ENCODE measurements around the gene WDFY4. TPM values are rescaled to one million over a fixed set of nuclear protein-coding genes. Genes with fewer than 3 reads are reported as not detected.

The WDFY4 gene
- total and polyA plus RNA-seq, 9 of the 15 experiments (the other 6 are each of a cell fraction or from before 2014, with no cell fraction given) = 0.01 to 0.02 (median 0.01) TPM; not detected in 6

DNA sequence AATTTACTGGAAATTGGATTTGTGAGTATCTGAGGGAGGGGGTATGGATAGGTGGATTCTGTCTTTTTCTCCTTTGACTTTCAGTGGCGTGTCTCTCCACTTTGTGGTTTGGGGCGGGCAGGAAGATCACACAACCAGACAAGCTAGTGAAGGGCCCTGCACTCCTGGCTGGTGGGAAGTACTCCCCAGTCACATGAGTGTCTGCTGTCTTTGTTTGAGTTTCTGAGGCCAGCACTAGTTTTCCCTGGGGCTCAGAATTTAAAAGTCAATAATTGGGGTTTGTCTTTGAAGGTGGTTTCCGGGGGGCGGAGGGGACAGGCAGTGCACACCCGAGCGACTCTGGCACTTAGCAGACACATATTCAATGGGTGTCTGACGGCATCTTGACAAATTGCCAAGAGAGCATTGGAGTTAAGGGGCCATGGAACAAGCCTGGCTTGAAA, 120.1 kb downstream of the WDFY4 start (continued):
- TF ChIP-seq, protein P1, sequence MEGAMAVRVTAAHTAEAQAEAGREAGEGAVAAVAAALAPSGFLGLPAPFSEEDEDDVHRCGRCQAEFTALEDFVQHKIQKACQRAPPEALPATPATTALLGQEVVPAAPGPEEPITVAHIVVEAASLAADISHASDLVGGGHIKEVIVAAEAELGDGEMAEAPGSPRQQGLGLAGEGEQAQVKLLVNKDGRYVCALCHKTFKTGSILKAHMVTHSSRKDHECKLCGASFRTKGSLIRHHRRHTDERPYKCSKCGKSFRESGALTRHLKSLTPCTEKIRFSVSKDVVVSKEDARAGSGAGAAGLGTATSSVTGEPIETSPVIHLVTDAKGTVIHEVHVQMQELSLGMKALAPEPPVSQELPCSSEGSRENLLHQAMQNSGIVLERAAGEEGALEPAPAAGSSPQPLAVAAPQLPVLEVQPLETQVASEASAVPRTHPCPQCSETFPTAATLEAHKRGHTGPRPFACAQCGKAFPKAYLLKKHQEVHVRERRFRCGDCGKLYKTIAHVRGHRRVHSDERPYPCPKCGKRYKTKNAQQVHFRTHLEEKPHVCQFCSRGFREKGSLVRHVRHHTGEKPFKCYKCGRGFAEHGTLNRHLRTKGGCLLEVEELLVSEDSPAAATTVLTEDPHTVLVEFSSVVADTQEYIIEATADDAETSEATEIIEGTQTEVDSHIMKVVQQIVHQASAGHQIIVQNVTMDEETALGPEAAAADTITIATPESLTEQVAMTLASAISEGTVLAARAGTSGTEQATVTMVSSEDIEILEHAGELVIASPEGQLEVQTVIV (CRISPR knock-in tag; IDR thresholded peaks at IDR 0.05; ENCODE audit: borderline replicate concordance) = no peak
- TF ChIP-seq, protein P2, sequence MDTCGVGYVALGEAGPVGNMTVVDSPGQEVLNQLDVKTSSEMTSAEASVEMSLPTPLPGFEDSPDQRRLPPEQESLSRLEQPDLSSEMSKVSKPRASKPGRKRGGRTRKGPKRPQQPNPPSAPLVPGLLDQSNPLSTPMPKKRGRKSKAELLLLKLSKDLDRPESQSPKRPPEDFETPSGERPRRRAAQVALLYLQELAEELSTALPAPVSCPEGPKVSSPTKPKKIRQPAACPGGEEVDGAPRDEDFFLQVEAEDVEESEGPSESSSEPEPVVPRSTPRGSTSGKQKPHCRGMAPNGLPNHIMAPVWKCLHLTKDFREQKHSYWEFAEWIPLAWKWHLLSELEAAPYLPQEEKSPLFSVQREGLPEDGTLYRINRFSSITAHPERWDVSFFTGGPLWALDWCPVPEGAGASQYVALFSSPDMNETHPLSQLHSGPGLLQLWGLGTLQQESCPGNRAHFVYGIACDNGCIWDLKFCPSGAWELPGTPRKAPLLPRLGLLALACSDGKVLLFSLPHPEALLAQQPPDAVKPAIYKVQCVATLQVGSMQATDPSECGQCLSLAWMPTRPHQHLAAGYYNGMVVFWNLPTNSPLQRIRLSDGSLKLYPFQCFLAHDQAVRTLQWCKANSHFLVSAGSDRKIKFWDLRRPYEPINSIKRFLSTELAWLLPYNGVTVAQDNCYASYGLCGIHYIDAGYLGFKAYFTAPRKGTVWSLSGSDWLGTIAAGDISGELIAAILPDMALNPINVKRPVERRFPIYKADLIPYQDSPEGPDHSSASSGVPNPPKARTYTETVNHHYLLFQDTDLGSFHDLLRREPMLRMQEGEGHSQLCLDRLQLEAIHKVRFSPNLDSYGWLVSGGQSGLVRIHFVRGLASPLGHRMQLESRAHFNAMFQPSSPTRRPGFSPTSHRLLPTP (IDR thresholded peaks at IDR 0.05; ENCODE audit: borderline replicate concordance, extremely low read depth, insufficient read length) = no peak
- TF ChIP-seq, protein P3, sequence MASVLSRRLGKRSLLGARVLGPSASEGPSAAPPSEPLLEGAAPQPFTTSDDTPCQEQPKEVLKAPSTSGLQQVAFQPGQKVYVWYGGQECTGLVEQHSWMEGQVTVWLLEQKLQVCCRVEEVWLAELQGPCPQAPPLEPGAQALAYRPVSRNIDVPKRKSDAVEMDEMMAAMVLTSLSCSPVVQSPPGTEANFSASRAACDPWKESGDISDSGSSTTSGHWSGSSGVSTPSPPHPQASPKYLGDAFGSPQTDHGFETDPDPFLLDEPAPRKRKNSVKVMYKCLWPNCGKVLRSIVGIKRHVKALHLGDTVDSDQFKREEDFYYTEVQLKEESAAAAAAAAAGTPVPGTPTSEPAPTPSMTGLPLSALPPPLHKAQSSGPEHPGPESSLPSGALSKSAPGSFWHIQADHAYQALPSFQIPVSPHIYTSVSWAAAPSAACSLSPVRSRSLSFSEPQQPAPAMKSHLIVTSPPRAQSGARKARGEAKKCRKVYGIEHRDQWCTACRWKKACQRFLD (CRISPR knock-in tag; IDR thresholded peaks at IDR 0.05) = 0 out of 2 replicates have a peak, but pooled peaks have one; percentile 2
- TF ChIP-seq, protein P4, sequence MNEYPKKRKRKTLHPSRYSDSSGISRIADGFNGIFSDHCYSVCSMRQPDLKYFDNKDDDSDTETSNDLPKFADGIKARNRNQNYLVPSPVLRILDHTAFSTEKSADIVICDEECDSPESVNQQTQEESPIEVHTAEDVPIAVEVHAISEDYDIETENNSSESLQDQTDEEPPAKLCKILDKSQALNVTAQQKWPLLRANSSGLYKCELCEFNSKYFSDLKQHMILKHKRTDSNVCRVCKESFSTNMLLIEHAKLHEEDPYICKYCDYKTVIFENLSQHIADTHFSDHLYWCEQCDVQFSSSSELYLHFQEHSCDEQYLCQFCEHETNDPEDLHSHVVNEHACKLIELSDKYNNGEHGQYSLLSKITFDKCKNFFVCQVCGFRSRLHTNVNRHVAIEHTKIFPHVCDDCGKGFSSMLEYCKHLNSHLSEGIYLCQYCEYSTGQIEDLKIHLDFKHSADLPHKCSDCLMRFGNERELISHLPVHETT (CRISPR knock-in tag; conservative IDR thresholded peaks at IDR 0.05 in 1 of 2, IDR thresholded peaks at IDR 0.05 in 1 of 2) = 0 out of 4 replicates have a peak, but pooled peaks of 1 of the 2 experiments have one; percentile 34
- TF ChIP-seq, protein P5, sequence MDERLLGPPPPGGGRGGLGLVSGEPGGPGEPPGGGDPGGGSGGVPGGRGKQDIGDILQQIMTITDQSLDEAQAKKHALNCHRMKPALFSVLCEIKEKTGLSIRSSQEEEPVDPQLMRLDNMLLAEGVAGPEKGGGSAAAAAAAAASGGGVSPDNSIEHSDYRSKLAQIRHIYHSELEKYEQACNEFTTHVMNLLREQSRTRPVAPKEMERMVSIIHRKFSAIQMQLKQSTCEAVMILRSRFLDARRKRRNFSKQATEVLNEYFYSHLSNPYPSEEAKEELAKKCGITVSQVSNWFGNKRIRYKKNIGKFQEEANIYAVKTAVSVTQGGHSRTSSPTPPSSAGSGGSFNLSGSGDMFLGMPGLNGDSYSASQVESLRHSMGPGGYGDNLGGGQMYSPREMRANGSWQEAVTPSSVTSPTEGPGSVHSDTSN (CRISPR knock-in tag; IDR thresholded peaks at IDR 0.05; ENCODE audit: low read depth) = no peak
- TF ChIP-seq, protein P5 (tag; conservative IDR thresholded peaks at IDR 0.05; ENCODE audit: low read depth) = peak; percentile 30; the same call in 1 of the 2 replicates
- TF ChIP-seq IFI16 (CRISPR knock-in tag; IDR thresholded peaks at IDR 0.05) (no peak), EHMT2 (IDR thresholded peaks at IDR 0.05) (no peak), ELF4 (CRISPR knock-in tag; IDR thresholded peaks at IDR 0.05) (peak; percentile 62; the same call in 1 of the 2 replicates), NCOA4 (IDR thresholded peaks at IDR 0.05; ENCODE audit: partially characterized antibody) (no peak), ZNF766 (CRISPR knock-in tag; conservative IDR thresholded peaks at IDR 0.05) (peak; percentile 53; the same call in 1 of the 2 replicates)
- TF ChIP-seq, protein P6, sequence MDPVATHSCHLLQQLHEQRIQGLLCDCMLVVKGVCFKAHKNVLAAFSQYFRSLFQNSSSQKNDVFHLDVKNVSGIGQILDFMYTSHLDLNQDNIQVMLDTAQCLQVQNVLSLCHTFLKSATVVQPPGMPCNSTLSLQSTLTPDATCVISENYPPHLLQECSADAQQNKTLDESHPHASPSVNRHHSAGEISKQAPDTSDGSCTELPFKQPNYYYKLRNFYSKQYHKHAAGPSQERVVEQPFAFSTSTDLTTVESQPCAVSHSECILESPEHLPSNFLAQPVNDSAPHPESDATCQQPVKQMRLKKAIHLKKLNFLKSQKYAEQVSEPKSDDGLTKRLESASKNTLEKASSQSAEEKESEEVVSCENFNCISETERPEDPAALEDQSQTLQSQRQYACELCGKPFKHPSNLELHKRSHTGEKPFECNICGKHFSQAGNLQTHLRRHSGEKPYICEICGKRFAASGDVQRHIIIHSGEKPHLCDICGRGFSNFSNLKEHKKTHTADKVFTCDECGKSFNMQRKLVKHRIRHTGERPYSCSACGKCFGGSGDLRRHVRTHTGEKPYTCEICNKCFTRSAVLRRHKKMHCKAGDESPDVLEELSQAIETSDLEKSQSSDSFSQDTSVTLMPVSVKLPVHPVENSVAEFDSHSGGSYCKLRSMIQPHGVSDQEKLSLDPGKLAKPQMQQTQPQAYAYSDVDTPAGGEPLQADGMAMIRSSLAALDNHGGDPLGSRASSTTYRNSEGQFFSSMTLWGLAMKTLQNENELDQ (CRISPR knock-in tag; IDR thresholded peaks at IDR 0.05; ENCODE audit: borderline replicate concordance) = no peak
